ENCODE data around the gene ZFPM1.
A peak's percentile ranks its signal among the peaks of the same experiment; 100 is the strongest.

Gene ZFPM1

GRCh38 chr16:88452482-88453216, 431 bp upstream of the ZFPM1 start:
- peak; percentile 95 for DNase-seq

GRCh38 chr16:88453611-88454522, 787 bp downstream of the ZFPM1 start:
- DNase-seq, result no peak

GRCh38 chr16:88454523-88454947, 1.5 kb downstream of the ZFPM1 start:
- DNase-seq, result no peak

- DNase-seq, result peak; percentile 41
Observed at GRCh38 chr16:88455610-88456355, 2.7 kb downstream of the ZFPM1 start.

GRCh38 chr16:88456356-88457292, 3.5 kb downstream of the ZFPM1 start:
- no peak for DNase-seq

GRCh38 chr16:88458039-88458772, 5.1 kb downstream of the ZFPM1 start:
- DNase-seq, result no peak

GRCh38 chr16:88458773-88459235, 5.7 kb downstream of the ZFPM1 start:
- no peak for DNase-seq

GRCh38 chr16:88459366-88460073, 6.4 kb downstream of the ZFPM1 start:
- no peak for DNase-seq

- DNase-seq, result no peak
Observed at GRCh38 chr16:88460496-88461330, 7.6 kb downstream of the ZFPM1 start.

GRCh38 chr16:88461331-88462269, 8.5 kb downstream of the ZFPM1 start:
- no peak for DNase-seq

- no peak for DNase-seq
Observed at GRCh38 chr16:88462396-88462795, 9.3 kb downstream of the ZFPM1 start.

- DNase-seq, result no peak
Observed at GRCh38 chr16:88463411-88463810, 10.3 kb downstream of the ZFPM1 start.

GRCh38 chr16:88464447-88465318, 11.6 kb downstream of the ZFPM1 start:
- no peak for DNase-seq

GRCh38 chr16:88465387-88465983, 12.4 kb downstream of the ZFPM1 start:
- DNase-seq, result no peak

- no peak for DNase-seq
Observed at GRCh38 chr16:88466175-88466862, 13.2 kb downstream of the ZFPM1 start.

- no peak for DNase-seq
Observed at GRCh38 chr16:88466949-88467348, 13.9 kb downstream of the ZFPM1 start.

Measured in fibroblast of skin of right quadriceps (primary cell).